GM19455 (cell line): ENCODE results near the gene HOXA3.

Source experiments
- ATAC-seq: cut with Tn5 transposase; IDR thresholded peaks from one replicate; pipeline ENCODE4 v1.9.1; 2021; ENCODE audit not compliant: unreplicated experiment

The HOXA3 gene

DNA sequence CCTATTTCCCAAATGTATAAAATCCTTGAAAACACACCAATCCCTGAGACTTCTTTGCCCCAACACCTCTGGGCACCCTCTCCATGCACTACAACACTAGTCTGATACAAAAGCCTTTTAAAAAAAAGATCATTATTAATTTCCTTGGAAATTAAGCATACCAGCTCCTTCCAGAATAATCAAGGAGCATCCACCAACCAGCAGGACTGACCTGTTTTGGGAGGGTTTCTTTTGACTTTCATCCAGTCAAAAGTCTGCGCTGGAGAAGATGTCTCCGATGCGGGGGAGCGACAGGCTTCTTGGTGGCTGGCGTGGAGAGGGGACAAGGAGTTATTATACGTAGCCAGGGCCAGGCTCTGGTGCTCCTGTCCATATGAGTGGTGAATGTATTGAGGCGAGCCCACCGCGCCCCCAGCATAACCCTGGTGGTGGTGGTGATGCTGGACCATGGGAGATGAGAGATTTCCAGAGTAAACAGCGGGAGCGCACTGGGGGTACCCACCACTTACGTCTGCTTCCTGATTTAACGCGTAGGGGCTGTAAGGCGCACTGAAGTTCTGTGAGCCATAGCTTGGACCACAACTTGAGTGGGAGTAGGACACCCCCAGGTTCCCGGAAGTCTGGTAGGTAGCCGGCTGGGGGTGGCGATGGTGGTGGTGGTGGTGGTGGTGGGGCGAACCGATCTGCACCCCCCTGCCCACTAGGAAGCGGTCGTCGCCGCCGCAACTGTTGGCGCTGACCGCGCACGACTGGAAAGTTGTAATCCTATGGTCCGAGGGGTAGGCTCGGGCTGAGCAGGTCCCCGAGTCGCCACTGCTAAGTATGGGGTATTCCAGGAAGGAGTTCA lies 57.1 kb downstream of the HOXA3 start:
- ATAC-seq, result no peak

GRCh38 chr7:27094304-27095049 lies 57.9 kb downstream of the HOXA3 start:
- ATAC-seq, result no peak

GRCh38 chr7:27093184-27093895 lies 59.0 kb downstream of the HOXA3 start:
- no peak for ATAC-seq

DNA sequence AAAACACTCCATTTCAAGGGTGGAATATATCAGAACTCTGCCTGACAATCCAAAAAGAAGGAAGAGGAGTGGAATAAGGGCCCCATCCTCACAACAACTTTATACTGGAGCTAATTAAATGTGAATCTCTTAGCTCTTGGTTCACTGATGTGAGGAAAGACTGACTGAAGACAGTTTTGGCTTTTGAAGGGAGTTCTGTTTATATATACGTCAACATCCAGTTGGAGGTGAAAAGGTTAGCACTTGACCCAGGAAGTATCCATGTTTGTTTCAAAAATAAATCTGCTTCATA lies 59.6 kb downstream of the HOXA3 start:
- no peak for ATAC-seq

DNA sequence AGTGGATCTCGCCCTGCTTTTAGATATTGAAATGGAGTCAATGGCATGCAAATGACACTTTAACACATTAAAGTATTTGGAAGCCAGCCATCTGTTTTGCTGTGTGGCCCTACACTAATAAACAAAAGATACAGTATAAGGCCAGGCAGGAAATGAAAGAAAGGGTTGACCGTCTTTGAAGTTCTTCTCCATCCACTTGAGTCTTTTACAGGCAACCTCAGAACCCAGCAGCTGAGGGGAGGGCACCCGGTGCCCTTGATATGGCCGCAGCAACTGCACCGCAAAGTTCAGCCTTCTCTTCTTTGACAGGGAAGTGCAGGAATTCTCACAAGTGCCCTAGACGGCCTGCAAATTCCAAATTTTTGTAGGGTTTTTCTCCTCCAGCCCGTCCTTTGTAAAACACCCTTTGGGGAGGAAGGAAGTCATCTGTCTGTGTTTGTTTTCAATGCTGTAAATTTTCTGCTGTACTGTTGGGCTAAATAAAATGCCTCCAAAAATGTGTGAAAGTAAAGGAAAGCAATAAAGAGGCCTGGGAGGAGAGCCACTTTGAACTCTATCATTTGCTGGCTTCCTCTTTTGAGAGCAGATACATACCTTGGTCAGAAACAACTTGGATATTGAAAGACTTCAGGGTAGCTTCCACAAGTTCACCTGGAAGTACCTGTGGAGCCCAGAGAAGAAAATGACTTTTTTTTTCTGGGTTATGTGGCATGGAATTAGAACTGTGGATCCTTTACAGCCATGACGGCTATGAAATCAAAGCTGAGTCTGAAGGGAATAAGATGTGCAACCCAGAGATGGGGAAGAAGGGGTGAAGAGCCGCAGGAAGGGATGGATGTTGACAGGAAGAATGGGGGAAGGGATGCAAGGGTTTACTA lies 60.2 kb downstream of the HOXA3 start:
- no peak for ATAC-seq

DNA sequence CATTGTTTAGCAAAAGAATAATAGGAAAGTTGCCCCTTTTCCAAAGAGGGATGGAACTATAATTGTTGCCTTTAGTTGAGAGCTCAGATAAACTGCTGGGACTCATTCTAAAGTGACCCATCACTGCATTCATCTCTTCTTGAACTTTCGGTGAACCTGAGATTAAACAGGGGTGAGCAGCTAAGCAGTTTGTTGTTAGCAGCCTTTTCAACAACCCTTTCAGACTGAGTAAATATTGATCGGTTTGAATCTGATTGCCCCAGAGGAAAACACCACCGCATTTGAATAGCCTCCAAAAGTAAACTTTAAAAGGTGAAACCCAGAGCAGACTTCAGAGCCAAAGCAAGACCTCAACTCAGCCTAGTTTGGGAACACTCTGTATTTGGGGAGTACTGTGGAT lies 61.3 kb downstream of the HOXA3 start:
- ATAC-seq, result no peak

- ATAC-seq, result no peak
Observed at GRCh38 chr7:27088002-27088922, 64.1 kb downstream of the HOXA3 start.

- ATAC-seq, result no peak
Observed at GRCh38 chr7:27083646-27084045, 68.7 kb downstream of the HOXA3 start.

DNA sequence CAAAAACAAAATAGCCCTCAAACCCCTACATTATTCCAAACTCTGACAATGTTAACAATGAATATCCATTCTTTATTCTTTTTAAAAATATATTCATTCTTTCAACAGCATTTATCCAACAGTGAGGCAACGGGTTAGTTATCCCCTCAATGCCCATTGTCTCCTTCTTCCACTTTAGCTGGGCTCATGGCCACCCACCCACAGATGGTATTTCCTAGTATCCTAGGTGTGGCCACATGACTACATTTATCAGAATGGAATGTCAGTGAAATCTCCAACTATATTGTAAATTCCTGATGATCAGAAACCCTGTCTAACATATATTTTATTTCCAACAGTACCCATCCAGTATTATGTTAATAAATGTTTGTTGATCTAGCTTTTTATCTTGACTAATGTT lies 70.2 kb downstream of the HOXA3 start:
- no peak for ATAC-seq

GRCh38 chr7:27080844-27081436 lies 71.4 kb downstream of the HOXA3 start:
- no peak for ATAC-seq

GRCh38 chr7:27079234-27079975 lies 73.0 kb downstream of the HOXA3 start:
- no peak for ATAC-seq

- no peak for ATAC-seq
Observed at GRCh38 chr7:27078616-27079233, 73.7 kb downstream of the HOXA3 start.

- no peak for ATAC-seq
Observed at GRCh38 chr7:27073076-27073475, 79.3 kb downstream of the HOXA3 start.

GRCh38 chr7:27071622-27072390 lies 80.6 kb downstream of the HOXA3 start:
- no peak for ATAC-seq

DNA sequence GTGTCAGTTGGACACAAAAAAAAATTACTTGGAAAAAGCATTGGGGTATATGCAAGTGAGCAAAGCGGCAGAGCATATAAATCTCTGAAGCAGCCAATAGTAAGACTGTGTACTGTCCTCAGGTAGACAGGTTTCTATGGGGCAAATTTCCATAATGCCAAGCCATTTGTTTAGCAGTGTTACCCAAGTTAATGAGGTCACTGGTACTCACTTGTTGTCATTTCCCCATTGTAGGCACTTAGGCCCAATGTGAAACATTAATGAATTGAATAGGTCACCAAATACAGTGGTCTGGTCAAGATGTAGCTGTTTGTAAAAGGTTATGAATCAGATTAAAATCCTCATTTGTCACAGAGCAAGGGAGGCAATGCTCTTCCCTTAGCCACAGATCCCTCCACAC lies 84.1 kb downstream of the HOXA3 start:
- ATAC-seq, result no peak

GRCh38 chr7:27066148-27066547 lies 86.2 kb downstream of the HOXA3 start:
- no peak for ATAC-seq

DNA sequence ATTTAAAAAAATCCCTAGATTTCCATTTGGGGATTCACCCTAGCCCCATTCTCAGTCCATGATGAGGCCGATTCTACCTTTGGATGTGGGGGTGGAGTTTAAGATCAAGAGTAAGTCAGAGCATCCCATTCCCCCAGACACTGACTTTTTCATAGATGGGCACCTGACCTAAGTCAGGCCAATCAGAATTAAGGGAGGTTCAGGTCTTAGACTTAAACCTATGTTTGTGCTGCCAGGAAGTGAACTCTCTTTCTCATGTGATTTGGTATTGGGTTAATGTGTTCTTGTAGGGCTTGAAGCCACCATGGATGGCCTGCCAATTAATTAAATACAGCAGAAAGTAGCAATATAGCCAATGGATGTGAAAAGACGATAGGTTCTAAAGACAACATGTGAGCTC lies 86.7 kb downstream of the HOXA3 start:
- ATAC-seq, result no peak

- ATAC-seq, result no peak
Observed at GRCh38 chr7:27064661-27065060, 87.7 kb downstream of the HOXA3 start.
